Measurements from ENCODE around the gene MTERF1. TPM values are rescaled to one million over a fixed set of nuclear protein-coding genes. Genes with fewer than 3 reads are reported as not detected.

The MTERF1 gene
- total RNA-seq, 2 experiments from 2014 or later: 15.9 to 16.9 TPM

DNA sequence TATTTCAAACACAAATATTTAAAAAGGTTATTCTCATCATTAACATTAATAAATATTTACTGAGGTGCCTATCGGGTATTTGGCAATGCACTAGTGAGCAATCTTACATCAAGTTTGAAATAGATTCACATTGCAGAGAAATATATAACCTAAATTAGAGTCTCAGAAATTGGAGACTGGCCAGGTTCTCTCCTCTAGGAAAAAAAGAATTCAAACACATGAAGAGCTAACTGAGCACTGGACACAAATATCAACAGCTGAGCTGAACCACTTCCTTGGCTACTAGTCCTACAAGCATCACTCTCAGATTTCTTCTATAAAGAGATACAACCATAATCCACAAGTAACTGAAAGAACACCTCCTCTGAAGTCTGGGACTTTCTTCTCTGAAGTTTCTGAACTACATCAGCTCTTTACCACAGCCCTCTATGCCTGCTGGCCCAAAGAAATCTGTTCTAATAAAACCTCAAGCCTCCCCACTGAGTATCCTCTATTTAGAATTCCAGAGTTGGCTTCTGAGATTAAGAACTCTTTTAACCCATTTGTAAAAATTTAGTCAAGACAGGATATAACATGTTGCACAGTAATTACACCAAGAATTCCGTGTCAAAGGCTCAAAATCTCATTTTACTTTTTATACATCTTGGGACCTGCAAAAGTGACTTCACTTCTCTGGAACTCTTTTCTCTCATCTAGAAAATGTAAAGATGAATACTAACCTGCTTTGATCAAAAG lies 45.2 kb downstream of the MTERF1 start:
- H3K36me3 Mint-ChIP-seq (ENCODE audit: low read depth): no peaks in the 10 kb centered on the region
- H3K4me3 Mint-ChIP-seq: no peak overlapping the region
- TF ChIP-seq, protein P1, sequence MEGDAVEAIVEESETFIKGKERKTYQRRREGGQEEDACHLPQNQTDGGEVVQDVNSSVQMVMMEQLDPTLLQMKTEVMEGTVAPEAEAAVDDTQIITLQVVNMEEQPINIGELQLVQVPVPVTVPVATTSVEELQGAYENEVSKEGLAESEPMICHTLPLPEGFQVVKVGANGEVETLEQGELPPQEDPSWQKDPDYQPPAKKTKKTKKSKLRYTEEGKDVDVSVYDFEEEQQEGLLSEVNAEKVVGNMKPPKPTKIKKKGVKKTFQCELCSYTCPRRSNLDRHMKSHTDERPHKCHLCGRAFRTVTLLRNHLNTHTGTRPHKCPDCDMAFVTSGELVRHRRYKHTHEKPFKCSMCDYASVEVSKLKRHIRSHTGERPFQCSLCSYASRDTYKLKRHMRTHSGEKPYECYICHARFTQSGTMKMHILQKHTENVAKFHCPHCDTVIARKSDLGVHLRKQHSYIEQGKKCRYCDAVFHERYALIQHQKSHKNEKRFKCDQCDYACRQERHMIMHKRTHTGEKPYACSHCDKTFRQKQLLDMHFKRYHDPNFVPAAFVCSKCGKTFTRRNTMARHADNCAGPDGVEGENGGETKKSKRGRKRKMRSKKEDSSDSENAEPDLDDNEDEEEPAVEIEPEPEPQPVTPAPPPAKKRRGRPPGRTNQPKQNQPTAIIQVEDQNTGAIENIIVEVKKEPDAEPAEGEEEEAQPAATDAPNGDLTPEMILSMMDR (IDR thresholded peaks at IDR 0.05): no peak
- CTCF ChIA-PET: interaction anchor here (0.7 to 1.9 kb wide), 2 partner anchors 11 to 45 kb away, joined by 3 to 4 read pairs; no protein-coding TSS in a partner anchor
- DNase-seq (no peak), ATAC-seq (no peak)
- POLR2A ChIA-PET: interaction anchor here (0.6 kb wide), 1 partner anchor 17 kb away, joined by 3 read pairs; no protein-coding TSS in a partner anchor
- H3K4me1 Mint-ChIP-seq (ENCODE audit: low read depth): no peaks in the 10 kb centered on the region
- intact Hi-C loops (cut with micrococcal nuclease): no loop called here
- H3K27me3 Mint-ChIP-seq: no peaks in the 10 kb centered on the region
- no peaks in the 10 kb centered on the region for H3K9me3 Mint-ChIP-seq
- no peak overlapping the region for H3K27ac Mint-ChIP-seq

DNA sequence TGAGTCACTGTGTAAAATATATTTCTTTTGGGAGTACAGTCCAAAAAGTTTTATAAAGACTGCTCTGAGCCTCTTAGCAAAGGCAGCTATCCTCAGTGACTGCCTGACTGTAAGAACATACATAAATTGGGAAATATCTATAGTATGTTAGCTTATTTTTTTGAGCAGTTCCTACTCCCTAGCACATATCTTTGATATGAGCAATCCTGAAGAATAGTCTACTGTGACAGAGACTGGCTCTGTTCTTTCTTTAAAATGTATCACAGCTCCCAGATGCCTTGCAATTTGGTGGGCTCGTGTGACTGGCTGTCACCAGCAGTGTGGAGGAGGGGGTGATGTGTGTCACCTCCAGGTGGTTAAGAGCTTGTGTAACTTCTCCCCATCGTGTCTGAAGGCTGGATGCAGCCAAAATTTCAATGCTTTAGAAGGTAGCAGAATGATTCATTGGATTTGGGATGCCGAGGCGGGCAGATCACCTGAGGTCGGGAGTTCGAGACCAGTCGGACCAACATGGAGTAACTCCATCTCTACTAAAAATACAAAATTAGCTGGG lies 47.9 kb downstream of the MTERF1 start:
- ChIA-PET CTCF (interaction anchor here (0.7 kb wide), 1 partner anchor 20 kb away, joined by 3 read pairs; no protein-coding TSS in a partner anchor), POLR2A (no interaction called here)
- H3K9me3 Mint-ChIP-seq: no peaks in the 10 kb centered on the region
- DNase-seq (no peak), ATAC-seq (no peak)
- H3K4me1 Mint-ChIP-seq (ENCODE audit: low read depth): no peaks in the 10 kb centered on the region
- no peak overlapping the region for H3K27ac Mint-ChIP-seq
- no peak overlapping the region for H3K4me3 Mint-ChIP-seq
- no peaks in the 10 kb centered on the region for H3K36me3 Mint-ChIP-seq (ENCODE audit: low read depth)
- intact Hi-C loops (cut with micrococcal nuclease): no loop called here
- H3K27me3 Mint-ChIP-seq: no peaks in the 10 kb centered on the region
- TF ChIP-seq, protein P1 (IDR thresholded peaks at IDR 0.05): no peak

DNA sequence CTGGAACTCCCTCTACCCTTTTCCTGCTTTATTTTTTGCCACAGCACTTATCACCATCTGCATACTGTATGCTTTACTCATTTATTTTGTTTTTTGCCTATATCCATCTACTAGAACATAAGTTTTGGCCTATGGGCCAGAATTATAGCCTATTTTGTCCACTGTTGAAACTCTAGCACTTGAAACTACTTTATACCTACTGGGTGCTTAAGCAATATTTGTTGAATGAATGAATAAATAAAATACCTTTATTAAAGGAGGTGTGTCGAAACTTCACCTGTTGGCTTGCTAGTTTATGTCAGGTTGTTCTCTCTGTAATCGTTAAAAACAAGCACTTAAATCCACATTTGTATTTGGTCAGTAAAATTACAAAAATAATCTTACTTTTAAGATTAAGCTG lies 53.3 kb downstream of the MTERF1 start:
- intact Hi-C loops (cut with micrococcal nuclease): no loop called here
- no peaks in the 10 kb centered on the region for H3K4me1 Mint-ChIP-seq (ENCODE audit: low read depth)
- no peak overlapping the region for H3K4me3 Mint-ChIP-seq
- DNase-seq (no peak), ATAC-seq (no peak)
- POLR2A ChIA-PET: no interaction called here
- CTCF ChIA-PET: interaction anchor here (1.0 kb wide), 1 partner anchor 53 kb away, joined by 3 read pairs; the partner anchor contains the start of gene MTERF1
- no peaks in the 10 kb centered on the region for H3K27me3 Mint-ChIP-seq
- TF ChIP-seq, protein P1 (IDR thresholded peaks at IDR 0.05): no peak
- no peak overlapping the region for H3K27ac Mint-ChIP-seq
- H3K9me3 Mint-ChIP-seq: peaks cover 7% of the 10 kb centered on the region
- peaks cover 19% of the 10 kb centered on the region for H3K36me3 Mint-ChIP-seq (ENCODE audit: low read depth)

DNA sequence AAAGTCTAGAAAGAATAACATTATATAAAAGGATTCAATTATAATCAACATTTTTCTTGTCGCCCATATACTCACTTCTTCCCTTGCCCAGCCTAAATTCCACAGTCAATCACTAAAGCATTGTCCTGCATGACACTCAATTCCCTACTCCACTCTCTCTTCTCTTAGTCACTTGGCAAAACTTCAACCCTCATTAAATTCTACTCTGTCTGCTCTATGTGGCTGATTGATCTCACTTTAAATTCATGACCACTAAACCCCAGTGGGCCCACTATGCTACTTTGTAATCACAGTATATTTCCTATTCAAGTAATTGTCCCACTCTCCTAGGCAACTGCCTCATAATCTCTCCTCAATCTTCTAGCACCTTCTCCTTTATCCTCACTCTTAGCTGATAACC lies 54.1 kb downstream of the MTERF1 start:
- TF ChIP-seq, protein P1 (IDR thresholded peaks at IDR 0.05): no peak
- POLR2A ChIA-PET: no interaction called here
- no peaks in the 10 kb centered on the region for H3K27me3 Mint-ChIP-seq
- no peak overlapping the region for H3K27ac Mint-ChIP-seq
- peaks cover 14% of the 10 kb centered on the region for H3K9me3 Mint-ChIP-seq
- intact Hi-C loops (cut with micrococcal nuclease): no loop called here
- DNase-seq (no peak), ATAC-seq (no peak)
- CTCF ChIA-PET: no interaction called here
- H3K4me3 Mint-ChIP-seq: no peak overlapping the region
- H3K36me3 Mint-ChIP-seq (ENCODE audit: low read depth): peaks cover 19% of the 10 kb centered on the region
- H3K4me1 Mint-ChIP-seq (ENCODE audit: low read depth): no peaks in the 10 kb centered on the region

DNA sequence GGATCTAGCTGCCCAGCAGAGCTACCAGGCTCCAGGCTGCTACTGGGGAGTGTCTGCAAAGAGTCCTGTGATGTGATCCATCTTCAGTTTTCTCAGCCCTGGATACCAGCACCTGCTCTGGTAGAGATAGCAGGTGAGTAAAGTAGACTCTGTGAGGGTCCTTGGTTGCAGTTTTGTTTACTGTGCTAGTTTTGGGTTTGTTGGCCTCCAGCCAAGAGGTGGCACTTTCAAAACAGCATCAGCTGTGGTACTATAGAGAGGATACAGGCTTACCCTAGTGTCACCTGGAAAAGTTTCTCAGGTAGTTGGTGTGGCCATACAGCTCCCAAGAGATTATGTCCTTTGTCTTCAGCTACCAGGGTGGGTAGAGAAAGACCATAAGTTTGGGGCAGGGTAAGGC lies 56.3 kb downstream of the MTERF1 start:
- DNase-seq (no peak), ATAC-seq (no peak)
- peaks cover 23% of the 10 kb centered on the region for H3K9me3 Mint-ChIP-seq
- H3K4me1 Mint-ChIP-seq (ENCODE audit: low read depth): no peaks in the 10 kb centered on the region
- H3K27me3 Mint-ChIP-seq: no peaks in the 10 kb centered on the region
- peaks cover 19% of the 10 kb centered on the region for H3K36me3 Mint-ChIP-seq (ENCODE audit: low read depth)
- intact Hi-C loops (cut with micrococcal nuclease): no loop called here
- TF ChIP-seq, protein P1 (IDR thresholded peaks at IDR 0.05): no peak
- POLR2A ChIA-PET: no interaction called here
- CTCF ChIA-PET: interaction anchor here (1.2 kb wide), 1 partner anchor 12 kb away, joined by 3 read pairs; no protein-coding TSS in a partner anchor
- H3K27ac Mint-ChIP-seq: no peak overlapping the region
- no peak overlapping the region for H3K4me3 Mint-ChIP-seq
